GM12875 (cell line): ENCODE results near the gene LMO3.

Experiments
- H3K4me3 ChIP-seq: one replicate; pipeline ENCODE4 v1.5.1; 2011; ENCODE audit warnings: low read depth, low read length, control low read depth
- CTCF ChIP-seq: IDR thresholded peaks from 2 replicates; pipeline ENCODE4 v1.5.1; 2011; ENCODE audit warnings: low read depth, mild to moderate bottlenecking, control low read depth, inconsistent platforms, low read length, moderate library complexity, borderline replicate concordance; ENCODE audit not compliant: insufficient read depth

The LMO3 gene

GRCh38 chr12:16613199-16613598 is 7.2 kb upstream of the LMO3 start:
- TF ChIP-seq CTCF: no peak
- no peak overlapping the region for H3K4me3 ChIP-seq

GRCh38 chr12:16612647-16613046 is 6.7 kb upstream of the LMO3 start:
- no peak overlapping the region for H3K4me3 ChIP-seq
- TF ChIP-seq CTCF: no peak

GRCh38 chr12:16611146-16611545 is 5.2 kb upstream of the LMO3 start:
- TF ChIP-seq CTCF: no peak
- H3K4me3 ChIP-seq: no peak overlapping the region

GRCh38 chr12:16610743-16611142 is 4.8 kb upstream of the LMO3 start:
- no peak for TF ChIP-seq CTCF
- no peak overlapping the region for H3K4me3 ChIP-seq

GRCh38 chr12:16610001-16610585 is 4.1 kb upstream of the LMO3 start:
- TF ChIP-seq CTCF: no peak

GRCh38 chr12:16608946-16609539 is 3.1 kb upstream of the LMO3 start:
- TF ChIP-seq CTCF: no peak
- no peak overlapping the region for H3K4me3 ChIP-seq

More at GRCh38 chr12:16610001-16610585, 4.1 kb upstream of the LMO3 start:
- H3K4me3 ChIP-seq: no peak overlapping the region
